HepG2 (cell line): ENCODE results near the gene SYPL2.

Experiments
- BRD4 ChIP-seq: sonication (generic); formaldehyde crosslinking; IDR thresholded peaks from 2 replicates; pipeline ENCODE4 v1.4.0; 2020; ENCODE audit warnings: missing genetic modification reagents
- PRPF4 ChIP-seq: fragments of 200-400 bp; formaldehyde crosslinking; IDR thresholded peaks from 2 replicates; pipeline ENCODE4 v1.6.1; 2016; ENCODE audit warnings: low read length, low read depth; ENCODE audit not compliant: poor library complexity, severe bottlenecking
- TAF1 ChIP-seq: sonication (generic); formaldehyde crosslinking; IDR thresholded peaks from 2 replicates; pipeline ENCODE4 v1.4.0; 2020; ENCODE audit warnings: missing genetic modification reagents
- THAP7 ChIP-seq: sonication (generic); formaldehyde crosslinking; IDR thresholded peaks from 2 replicates; pipeline ENCODE4 v1.8.1; 2023; ENCODE audit warnings: mild to moderate bottlenecking, missing genetic modification reagents
- ZBTB4 ChIP-seq: sonication (generic); formaldehyde crosslinking; IDR thresholded peaks from 2 replicates; pipeline ENCODE4 v1.4.0; 2020; ENCODE audit warnings: missing genetic modification reagents, mild to moderate bottlenecking, borderline replicate concordance

GRCh38 chr1:109497449-109498160, 31.3 kb downstream of the SYPL2 start:
- no peak for TF ChIP-seq THAP7
- no peak for TF ChIP-seq BRD4 (CRISPR knock-in tag)
- TF ChIP-seq ZBTB4 (CRISPR knock-in tag) = no peak
- no peak for TF ChIP-seq PRPF4
- TF ChIP-seq TAF1 (CRISPR knock-in tag) = no peak
